K562 (cell line): ENCODE results near the gene RNF181. TPM values are rescaled to one million over a fixed set of nuclear protein-coding genes. Genes with fewer than 3 reads are reported as not detected.

Experiments used
- CHD7 ChIP-seq: fragments of 200-600 bp; sonication (generic); IDR thresholded peaks from one replicate; pipeline ENCODE4 v1.6.1; 2012; ENCODE audit warnings: mild to moderate bottlenecking, low read depth, low read length, inconsistent platforms
- EHMT2 ChIP-seq: fragments of 450-650 bp; IDR thresholded peaks from 2 replicates; pipeline ENCODE4 v1.6.1; 2018; ENCODE audit warnings: antibody characterized with exemption
- FOXK2 ChIP-seq, 2 experiments: fragments of 450-650 bp; IDR thresholded peaks in 1 of 2; conservative IDR thresholded peaks in 1 of 2; 2 replicates each; pipeline ENCODE4 v1.6.1; 2016; ENCODE audit warnings: low read depth in 2 of 2, mild to moderate bottlenecking in 1 of 2
- NCOA1 ChIP-seq: fragments of 450-650 bp; IDR thresholded peaks from 2 replicates; pipeline ENCODE4 v1.6.1; 2016; ENCODE audit warnings: low read depth
- SNRNP70 ChIP-seq: fragments of 200-400 bp; formaldehyde crosslinking; optimal IDR thresholded peaks from 2 replicates; pipeline ENCODE3; 2017; ENCODE audit warnings: low read depth, low read length
- TARDBP ChIP-seq: fragments of 450-650 bp; IDR thresholded peaks from 2 replicates; pipeline ENCODE4 v1.6.1; 2016
- TOE1 ChIP-seq, 2 experiments: fragments of 450-650 bp in 1 of 2; sonication (generic) in 1 of 2; formaldehyde crosslinking in 1 of 2; IDR thresholded peaks; 2 replicates each; pipeline versions ENCODE4 v1.7.1 to v1.8.0; 2016 to 2022; ENCODE audit warnings: borderline replicate concordance in 2 of 2, mild to moderate bottlenecking in 2 of 2, antibody characterized with exemption in 1 of 2, inconsistent platforms in 1 of 2, low read depth in 1 of 2, missing genetic modification reagents in 1 of 2, moderate library complexity in 1 of 2
- polyA plus RNA-seq, 8 experiments: library from polyadenylated mRNA; depleted of rRNA in 4 of 8; stranded (reverse) in 5 of 8; unstranded in 3 of 8; fragments of >200 nt; fragmentation: Nextera tagmentation in 2 of 8; fragmentation: Illumina TruSeq in 1 of 8; extraction: Ambion mirVana in 2 of 8; extraction: Trizol in 1 of 8; gene quantifications; 2 replicates each; pipeline versions ENCODE4 v1.2.1 to v1.2.3, GENCODE V29; 2011 to 2014; ENCODE audit warnings: inconsistent platforms in 1 of 8, missing spikeins in 1 of 8
- total RNA-seq, 7 experiments: library from RNA; depleted of rRNA in 6 of 7; stranded (reverse); fragments of >200 nt in 6 of 7; fragmentation: Illumina TruSeq in 2 of 7; extraction: Trizol in 2 of 7; gene quantifications; 2 replicates each; pipeline versions ENCODE4 v1.2.1 to v1.2.3, GENCODE V29; 2011 to 2021; ENCODE audit warnings: low replicate concordance in 1 of 7
- TF ChIP-seq, protein P1 (sequence below): fragments of 250-450 bp; sonication (Bioruptor Pico); IDR thresholded peaks from 2 replicates; pipeline ENCODE4 v1.8.0; 2022; ENCODE audit warnings: moderate library complexity, mild to moderate bottlenecking, inconsistent platforms
- TF ChIP-seq, protein P2 (sequence below), 2 experiments: fragments of 450-650 bp in 1 of 2; sonication (generic) in 1 of 2; formaldehyde crosslinking in 1 of 2; IDR thresholded peaks in 1 of 2; conservative IDR thresholded peaks in 1 of 2; 2 replicates each; pipeline versions ENCODE4 v1.6.1 to v1.8.1; 2016 to 2023; ENCODE audit warnings: mild to moderate bottlenecking in 2 of 2, moderate library complexity in 2 of 2, inconsistent platforms in 1 of 2, missing genetic modification reagents in 1 of 2

Gene RNF181
- total and polyA plus RNA-seq, 9 of the 15 experiments (the other 6 are each of a cell fraction or from before 2014, with no cell fraction given), result 139 to 492 (median 253) TPM

DNA sequence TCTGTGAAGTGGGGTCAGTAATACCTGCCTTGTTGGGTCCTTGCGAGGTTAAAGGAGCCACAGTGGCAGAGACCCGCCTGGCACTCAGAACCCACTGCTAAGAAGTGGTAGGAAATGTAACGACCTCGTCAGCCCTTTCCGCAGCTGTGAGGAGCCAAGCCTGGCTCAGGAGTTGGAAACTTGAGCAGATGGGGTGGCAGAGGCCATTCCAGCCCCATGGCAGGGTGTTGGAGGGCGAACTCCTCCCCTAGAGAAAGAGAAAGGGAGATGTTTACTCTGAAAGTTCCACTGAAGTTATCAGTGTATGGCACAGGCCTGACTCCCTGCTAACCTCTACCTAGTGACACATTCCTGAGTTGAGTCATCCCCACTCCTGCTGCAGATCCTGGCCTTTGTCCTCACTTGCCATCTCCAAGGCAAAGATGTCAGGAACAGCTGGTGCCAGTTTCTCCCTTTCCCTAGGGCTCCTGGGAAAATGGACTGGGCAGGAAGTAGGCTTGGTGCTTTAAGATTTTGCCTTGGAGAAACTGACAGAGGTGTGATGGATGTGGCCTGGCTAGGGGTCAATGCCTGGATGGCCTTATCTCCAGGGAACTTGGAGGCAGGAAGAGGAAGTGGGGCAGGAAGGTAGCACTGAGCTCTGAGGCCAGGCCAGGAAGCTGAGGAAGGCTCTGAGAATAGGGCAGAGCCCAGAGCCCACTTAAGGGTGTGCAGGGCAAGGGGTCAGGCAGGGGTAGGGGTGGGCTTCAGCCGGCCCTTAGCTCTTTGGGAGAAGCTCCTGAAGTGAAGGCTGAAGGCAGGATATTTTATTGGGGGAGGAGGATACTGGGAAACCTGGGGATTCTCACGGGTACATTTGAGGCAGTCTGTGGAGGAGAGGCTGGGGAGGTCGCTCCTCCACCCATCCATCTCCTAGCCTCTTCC is 10.4 kb upstream of the RNF181 start (continued):
- TF ChIP-seq CHD7 (no peak), EHMT2 (no peak; the same call in 1 of the 2 replicates), FOXK2 (conservative IDR thresholded peaks at IDR 0.05 in 1 of 2, IDR thresholded peaks at IDR 0.05 in 1 of 2; ENCODE audit: low read depth in 2 of 2) (peak; percentile 29 to 61; a peak in 1 of 4 replicates), TARDBP (no peak; the same call in 1 of the 2 replicates), NCOA1 (peak; percentile 84; the same call in 1 of the 2 replicates), SNRNP70 (no peak), TOE1 (IDR thresholded peaks at IDR 0.05; ENCODE audit: borderline replicate concordance) (no peak), TOE1 (CRISPR knock-in tag; IDR thresholded peaks at IDR 0.05; ENCODE audit: borderline replicate concordance, low read depth) (no peak)
- TF ChIP-seq, protein P1, sequence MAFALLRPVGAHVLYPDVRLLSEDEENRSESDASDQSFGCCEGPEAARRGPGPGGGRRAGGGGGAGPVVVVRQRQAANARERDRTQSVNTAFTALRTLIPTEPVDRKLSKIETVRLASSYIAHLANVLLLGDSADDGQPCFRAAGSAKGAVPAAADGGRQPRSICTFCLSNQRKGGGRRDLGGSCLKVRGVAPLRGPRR (CRISPR knock-in tag), result no peak
- TF ChIP-seq, protein P2, sequence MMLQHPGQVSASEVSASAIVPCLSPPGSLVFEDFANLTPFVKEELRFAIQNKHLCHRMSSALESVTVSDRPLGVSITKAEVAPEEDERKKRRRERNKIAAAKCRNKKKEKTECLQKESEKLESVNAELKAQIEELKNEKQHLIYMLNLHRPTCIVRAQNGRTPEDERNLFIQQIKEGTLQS (IDR thresholded peaks at IDR 0.05), result peak; percentile 96
- TF ChIP-seq, protein P2 (CRISPR knock-in tag; conservative IDR thresholded peaks at IDR 0.05), result peak; percentile 81
